ENCODE data around the gene CCDC50. TPM values are rescaled to one million over a fixed set of nuclear protein-coding genes. Genes with fewer than 3 reads are reported as not detected.

Gene CCDC50
- total and polyA plus RNA-seq, 7 donors, result 20.8 to 128 (median 103) TPM

DNA sequence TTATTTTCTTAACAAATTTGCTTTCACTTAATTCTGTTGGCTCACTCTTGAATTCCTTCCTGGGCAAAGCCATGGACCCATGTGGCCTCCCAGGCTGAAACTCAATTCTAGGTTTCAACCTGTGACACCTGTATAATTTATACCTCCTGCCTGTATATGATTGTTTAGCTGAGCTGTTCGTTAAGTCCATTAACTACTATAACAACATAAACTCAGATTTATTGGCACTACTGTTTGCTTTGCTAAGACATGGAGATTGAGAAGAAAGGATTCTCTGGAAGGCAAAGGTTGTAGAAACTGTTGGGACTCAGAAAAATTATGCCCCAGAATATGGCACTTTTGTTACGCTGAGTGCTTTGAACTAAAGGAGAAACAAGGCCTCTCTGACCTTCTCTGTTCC, 26.7 kb upstream of the CCDC50 start:
- Histone ChIP-seq H3K27ac (no peak overlapping the region), H3K27me3 (no peaks in the 10 kb centered on the region), H3K4me3 (no peak overlapping the region), H3K36me3 (no peaks in the 10 kb centered on the region), H3K9me3 (no peaks in the 10 kb centered on the region), H3K4me1 (no peaks in the 10 kb centered on the region)
- DNase-seq, result no peak
- TF ChIP-seq POLR2AphosphoS5 (IDR thresholded peaks at IDR 0.05), result no peak
- TF ChIP-seq, protein P1, sequence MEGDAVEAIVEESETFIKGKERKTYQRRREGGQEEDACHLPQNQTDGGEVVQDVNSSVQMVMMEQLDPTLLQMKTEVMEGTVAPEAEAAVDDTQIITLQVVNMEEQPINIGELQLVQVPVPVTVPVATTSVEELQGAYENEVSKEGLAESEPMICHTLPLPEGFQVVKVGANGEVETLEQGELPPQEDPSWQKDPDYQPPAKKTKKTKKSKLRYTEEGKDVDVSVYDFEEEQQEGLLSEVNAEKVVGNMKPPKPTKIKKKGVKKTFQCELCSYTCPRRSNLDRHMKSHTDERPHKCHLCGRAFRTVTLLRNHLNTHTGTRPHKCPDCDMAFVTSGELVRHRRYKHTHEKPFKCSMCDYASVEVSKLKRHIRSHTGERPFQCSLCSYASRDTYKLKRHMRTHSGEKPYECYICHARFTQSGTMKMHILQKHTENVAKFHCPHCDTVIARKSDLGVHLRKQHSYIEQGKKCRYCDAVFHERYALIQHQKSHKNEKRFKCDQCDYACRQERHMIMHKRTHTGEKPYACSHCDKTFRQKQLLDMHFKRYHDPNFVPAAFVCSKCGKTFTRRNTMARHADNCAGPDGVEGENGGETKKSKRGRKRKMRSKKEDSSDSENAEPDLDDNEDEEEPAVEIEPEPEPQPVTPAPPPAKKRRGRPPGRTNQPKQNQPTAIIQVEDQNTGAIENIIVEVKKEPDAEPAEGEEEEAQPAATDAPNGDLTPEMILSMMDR (IDR thresholded peaks at IDR 0.05), result no peak
- no peak for TF ChIP-seq EP300 (IDR thresholded peaks at IDR 0.05)
- no peak for TF ChIP-seq POLR2A (IDR thresholded peaks at IDR 0.05)
- WGBS, 2 donors, result 22 to 65% methylated on average over 2 of the region's 2 CpGs
- intact Hi-C loops (cut with DNase I), result no loop called here

DNA sequence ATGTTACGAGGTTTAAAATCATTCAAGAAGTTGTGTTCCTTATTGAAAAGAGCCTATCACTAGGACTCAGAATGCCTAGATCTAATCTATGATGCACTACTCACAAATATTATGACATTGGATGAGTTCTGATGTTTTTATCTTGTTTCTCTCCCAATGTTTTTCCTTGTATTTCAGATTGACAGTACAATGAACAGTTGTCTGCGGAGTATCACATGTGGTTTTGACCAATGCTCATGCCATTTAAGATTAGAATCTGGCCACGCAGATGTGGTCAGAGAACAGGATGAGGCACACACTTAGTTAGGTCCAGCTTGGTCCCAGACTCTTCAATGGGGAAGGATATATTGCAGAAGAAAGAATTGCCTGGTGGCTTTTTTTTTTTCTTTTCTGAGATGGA, 25.6 kb upstream of the CCDC50 start:
- TF ChIP-seq, protein P1 (IDR thresholded peaks at IDR 0.05), result no peak
- TF ChIP-seq POLR2A (IDR thresholded peaks at IDR 0.05), result no peak
- TF ChIP-seq EP300 (IDR thresholded peaks at IDR 0.05), result no peak
- no peak for TF ChIP-seq POLR2AphosphoS5 (IDR thresholded peaks at IDR 0.05)
- Histone ChIP-seq H3K4me3 (no peak overlapping the region), H3K27ac (no peak overlapping the region), H3K9me3 (no peaks in the 10 kb centered on the region), H3K36me3 (no peaks in the 10 kb centered on the region), H3K27me3 (no peaks in the 10 kb centered on the region), H3K4me1 (no peaks in the 10 kb centered on the region)
- DNase-seq, result no peak
- intact Hi-C loops (cut with DNase I), result no loop called here
- WGBS, 2 donors, result 86 to 90% methylated on average over 3 of the region's 3 CpGs

DNA sequence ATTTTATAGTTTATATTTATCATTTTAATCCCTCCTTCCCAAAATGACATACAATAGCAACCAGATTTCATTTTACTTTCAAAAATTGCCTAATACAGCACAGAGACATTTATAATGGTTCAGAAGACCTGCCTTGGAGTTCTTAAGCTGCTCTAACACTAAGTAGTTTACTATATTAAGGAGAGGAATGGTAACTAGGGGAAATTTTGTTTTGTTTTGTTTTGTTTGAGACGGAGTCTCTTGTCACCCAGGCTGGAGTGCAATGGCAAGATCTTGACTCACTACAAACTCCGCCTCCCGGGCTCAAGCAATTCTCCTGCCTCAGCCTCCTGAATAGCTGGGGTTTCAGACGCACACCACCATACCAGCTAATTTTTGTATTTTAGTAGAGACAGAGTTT, 22.8 kb upstream of the CCDC50 start:
- intact Hi-C loops (cut with DNase I), result no loop called here
- Histone ChIP-seq H3K36me3 (no peaks in the 10 kb centered on the region), H3K27me3 (no peaks in the 10 kb centered on the region), H3K4me1 (no peaks in the 10 kb centered on the region), H3K27ac (no peak overlapping the region), H3K4me3 (no peak overlapping the region), H3K9me3 (no peaks in the 10 kb centered on the region)
- TF ChIP-seq POLR2A (IDR thresholded peaks at IDR 0.05), result no peak
- TF ChIP-seq, protein P1 (IDR thresholded peaks at IDR 0.05), result no peak
- no peak for TF ChIP-seq EP300 (IDR thresholded peaks at IDR 0.05)
- TF ChIP-seq POLR2AphosphoS5 (IDR thresholded peaks at IDR 0.05), result no peak
- DNase-seq, result no peak
- 91 to 94% methylated on average over 4 of the region's 4 CpGs for WGBS, 2 donors

DNA sequence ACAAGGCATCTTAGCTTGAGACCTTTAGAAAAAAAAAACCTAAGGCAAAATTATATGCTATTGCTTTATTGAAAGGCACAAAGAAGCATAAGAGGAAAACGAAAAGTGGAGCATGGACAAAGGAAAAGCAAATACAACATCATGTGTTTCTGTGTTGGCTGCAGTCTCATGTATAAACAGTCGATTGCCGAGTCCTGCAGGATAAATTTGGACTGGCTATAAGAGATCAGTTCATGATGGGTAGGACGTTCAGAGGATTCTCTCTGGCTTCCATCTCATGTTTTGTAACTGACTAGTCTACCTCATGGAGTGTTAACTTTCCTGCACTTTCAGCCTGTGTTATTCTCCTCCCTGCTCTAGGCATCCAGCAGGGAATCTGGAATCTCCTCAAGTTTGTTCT, 21.9 kb upstream of the CCDC50 start:
- no peaks in the 10 kb centered on the region for H3K4me1 ChIP-seq
- H3K9me3 ChIP-seq, result no peaks in the 10 kb centered on the region
- H3K27me3 ChIP-seq, result no peaks in the 10 kb centered on the region
- H3K27ac ChIP-seq, result no peak overlapping the region
- TF ChIP-seq EP300 (IDR thresholded peaks at IDR 0.05) (no peak), POLR2AphosphoS5 (IDR thresholded peaks at IDR 0.05) (no peak), POLR2A (IDR thresholded peaks at IDR 0.05) (no peak)
- TF ChIP-seq, protein P1 (IDR thresholded peaks at IDR 0.05), result no peak
- H3K36me3 ChIP-seq, result no peaks in the 10 kb centered on the region
- intact Hi-C loops (cut with DNase I), result no loop called here
- no peak overlapping the region for H3K4me3 ChIP-seq
- no peak for DNase-seq
- WGBS, 2 donors, result 77 to 82% methylated on average over 4 of the region's 4 CpGs

DNA sequence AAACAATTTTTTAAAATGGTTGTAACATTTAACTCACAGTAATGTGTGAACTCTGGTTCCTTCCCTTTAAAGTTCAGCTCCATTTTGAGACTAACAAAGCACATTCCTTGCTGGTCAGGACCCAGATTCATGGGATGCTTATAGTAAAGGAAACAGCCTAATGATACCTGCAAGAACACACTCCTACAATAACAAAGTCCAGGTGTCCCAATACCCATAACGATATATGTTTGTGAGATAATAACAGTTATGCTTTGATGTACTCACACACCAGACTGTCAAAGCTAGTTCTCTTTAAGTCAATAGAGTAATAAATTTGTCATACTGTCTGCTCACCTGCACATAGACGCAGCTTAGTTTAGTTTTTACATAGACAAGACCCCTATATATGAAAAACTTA, 15.9 kb upstream of the CCDC50 start:
- no peak overlapping the region for H3K27ac ChIP-seq
- intact Hi-C loops (cut with DNase I), result no loop called here
- no peaks in the 10 kb centered on the region for H3K4me1 ChIP-seq
- 49 to 79% methylated on average over 2 of the region's 2 CpGs for WGBS, 2 donors
- H3K36me3 ChIP-seq, result no peaks in the 10 kb centered on the region
- no peaks in the 10 kb centered on the region for H3K9me3 ChIP-seq
- no peak for DNase-seq
- TF ChIP-seq POLR2AphosphoS5 (IDR thresholded peaks at IDR 0.05), result no peak
- TF ChIP-seq, protein P1 (IDR thresholded peaks at IDR 0.05), result no peak
- no peak for TF ChIP-seq EP300 (IDR thresholded peaks at IDR 0.05)
- no peak for TF ChIP-seq POLR2A (IDR thresholded peaks at IDR 0.05)
- no peaks in the 10 kb centered on the region for H3K27me3 ChIP-seq
- no peak overlapping the region for H3K4me3 ChIP-seq
